Mesenteric fat pad (tissue), 1 donor: ENCODE results near the gene CRHR2. TPM values are rescaled to one million over a fixed set of nuclear protein-coding genes. Genes with fewer than 3 reads are reported as not detected.

ENCODE experiments used
- DNase-seq: peaks from one replicate; pipeline ENCODE4 v3.0.0-alpha.2; 2020; ENCODE audit warnings: low spot score
- total RNA-seq: library from RNA; stranded (reverse); fragmentation: NEBNext Ultra II Directional; extraction: Animal tissue kit (Norgen Biotek cat#: 25700); gene quantifications from one replicate; pipeline ENCODE4 v1.2.1, GENCODE V29; 2021
- donor health status: DM: yes; HTN: yes; CAD: no.

Gene CRHR2
- total RNA-seq, 1 donor from 2014 or later: 0.19 TPM

- no peak for DNase-seq
Measured at GRCh38 chr7:30683306-30683705, 1.1 kb upstream of the CRHR2 start.

GRCh38 chr7:30681815-30682211, 443 bp downstream of the CRHR2 start:
- no peak for DNase-seq

- DNase-seq: no peak
Measured at GRCh38 chr7:30681331-30681797, 892 bp downstream of the CRHR2 start.

GRCh38 chr7:30679664-30680063, 2.6 kb downstream of the CRHR2 start:
- no peak for DNase-seq

GRCh38 chr7:30678805-30679204, 3.5 kb downstream of the CRHR2 start:
- DNase-seq: no peak

GRCh38 chr7:30674876-30675275, 7.4 kb downstream of the CRHR2 start:
- no peak for DNase-seq

- no peak for DNase-seq
Measured at GRCh38 chr7:30674420-30674819, 7.8 kb downstream of the CRHR2 start.

GRCh38 chr7:30671793-30672465, 10.3 kb downstream of the CRHR2 start:
- DNase-seq: no peak

GRCh38 chr7:30668102-30668501, 14.2 kb downstream of the CRHR2 start:
- DNase-seq: no peak

GRCh38 chr7:30667172-30667571, 15.1 kb downstream of the CRHR2 start:
- no peak for DNase-seq

GRCh38 chr7:30665449-30665848, 16.8 kb downstream of the CRHR2 start:
- no peak for DNase-seq

GRCh38 chr7:30665043-30665442, 17.2 kb downstream of the CRHR2 start:
- DNase-seq: no peak

- DNase-seq: no peak
Measured at GRCh38 chr7:30664184-30664885, 17.9 kb downstream of the CRHR2 start.

- no peak for DNase-seq
Measured at GRCh38 chr7:30663414-30663813, 18.8 kb downstream of the CRHR2 start.

- no peak for DNase-seq
Measured at GRCh38 chr7:30662431-30662939, 19.8 kb downstream of the CRHR2 start.

- no peak for DNase-seq
Measured at GRCh38 chr7:30661926-30662325, 20.3 kb downstream of the CRHR2 start.

GRCh38 chr7:30660331-30661255, 21.7 kb downstream of the CRHR2 start:
- no peak for DNase-seq

GRCh38 chr7:30659312-30659711, 22.9 kb downstream of the CRHR2 start:
- DNase-seq: peak; percentile 76

- peak; percentile 75 for DNase-seq
Measured at GRCh38 chr7:30658479-30659074, 23.7 kb downstream of the CRHR2 start.

GRCh38 chr7:30657131-30657530, 25.1 kb downstream of the CRHR2 start:
- DNase-seq: peak; percentile 65
